IPS-15b (cell line): ENCODE results near the gene NUTM2G.
"Not testable (repeated sequence)": the region's sequence is repeated elsewhere in the genome, so short reads cannot be mapped to it uniquely, and the experiment has no call there.

Experiments
- H3K27me3 ChIP-seq: one replicate; pipeline ENCODE4 v1.6.1; 2013; ENCODE audit warnings: low read length; ENCODE audit not compliant: control insufficient read depth, insufficient read depth
- H3K36me3 ChIP-seq: one replicate; pipeline ENCODE4 v1.6.1; 2013; ENCODE audit warnings: low read length; ENCODE audit not compliant: control insufficient read depth, insufficient read depth
- H3K4me1 ChIP-seq: one replicate; pipeline ENCODE4 v1.6.1; 2013; ENCODE audit warnings: mild to moderate bottlenecking, low read length; ENCODE audit not compliant: control insufficient read depth, insufficient read depth
- H3K4me3 ChIP-seq: one replicate; pipeline ENCODE4 v1.5.1; 2013; ENCODE audit warnings: low read depth, low read length
- H3K9ac ChIP-seq: one replicate; pipeline ENCODE4 v1.6.1; 2013; ENCODE audit warnings: low read depth, mild to moderate bottlenecking, low read length
- H3K9me3 ChIP-seq: one replicate; pipeline ENCODE4 v1.6.1; 2013; ENCODE audit warnings: mild to moderate bottlenecking, low read length; ENCODE audit not compliant: control insufficient read depth, insufficient read depth

NUTM2G gene

GRCh38 chr9:96967591-96967990 is 38.9 kb downstream of the NUTM2G start:
- H3K4me1 ChIP-seq, H3K9me3 ChIP-seq, H3K36me3 ChIP-seq, H3K4me3 ChIP-seq, H3K9ac ChIP-seq, H3K27me3 ChIP-seq: not testable (repeated sequence)

- H3K4me1 ChIP-seq, H3K36me3 ChIP-seq, H3K4me3 ChIP-seq: not testable (repeated sequence)
Observed at GRCh38 chr9:96972552-96972951, 43.9 kb downstream of the NUTM2G start.

GRCh38 chr9:96974037-96974436 is 45.4 kb downstream of the NUTM2G start:
- not testable (repeated sequence) for H3K9ac ChIP-seq, H3K36me3 ChIP-seq, H3K4me3 ChIP-seq, H3K27me3 ChIP-seq, H3K4me1 ChIP-seq, H3K9me3 ChIP-seq

More at GRCh38 chr9:96972552-96972951, 43.9 kb downstream of the NUTM2G start:
- H3K9me3 ChIP-seq, H3K27me3 ChIP-seq, H3K9ac ChIP-seq: not testable (repeated sequence)

- H3K36me3 ChIP-seq, H3K4me3 ChIP-seq, H3K9me3 ChIP-seq, H3K27me3 ChIP-seq, H3K4me1 ChIP-seq, H3K9ac ChIP-seq: not testable (repeated sequence)
Observed at GRCh38 chr9:96983496-96984122, 55.0 kb downstream of the NUTM2G start.

- H3K9me3 ChIP-seq, H3K4me1 ChIP-seq, H3K9ac ChIP-seq, H3K36me3 ChIP-seq, H3K4me3 ChIP-seq, H3K27me3 ChIP-seq: not testable (repeated sequence)
Observed at GRCh38 chr9:96984139-96984538, 55.5 kb downstream of the NUTM2G start.

GRCh38 chr9:96984887-96985286 is 56.2 kb downstream of the NUTM2G start:
- H3K9me3 ChIP-seq, H3K36me3 ChIP-seq, H3K27me3 ChIP-seq, H3K9ac ChIP-seq, H3K4me1 ChIP-seq, H3K4me3 ChIP-seq: not testable (repeated sequence)
